ENCODE measurements around the gene ANXA8.
"Not testable (repeated sequence)": the region's sequence is repeated elsewhere in the genome, so short reads cannot be mapped to it uniquely, and the experiment has no call there.

- TF ChIP-seq, protein P1, sequence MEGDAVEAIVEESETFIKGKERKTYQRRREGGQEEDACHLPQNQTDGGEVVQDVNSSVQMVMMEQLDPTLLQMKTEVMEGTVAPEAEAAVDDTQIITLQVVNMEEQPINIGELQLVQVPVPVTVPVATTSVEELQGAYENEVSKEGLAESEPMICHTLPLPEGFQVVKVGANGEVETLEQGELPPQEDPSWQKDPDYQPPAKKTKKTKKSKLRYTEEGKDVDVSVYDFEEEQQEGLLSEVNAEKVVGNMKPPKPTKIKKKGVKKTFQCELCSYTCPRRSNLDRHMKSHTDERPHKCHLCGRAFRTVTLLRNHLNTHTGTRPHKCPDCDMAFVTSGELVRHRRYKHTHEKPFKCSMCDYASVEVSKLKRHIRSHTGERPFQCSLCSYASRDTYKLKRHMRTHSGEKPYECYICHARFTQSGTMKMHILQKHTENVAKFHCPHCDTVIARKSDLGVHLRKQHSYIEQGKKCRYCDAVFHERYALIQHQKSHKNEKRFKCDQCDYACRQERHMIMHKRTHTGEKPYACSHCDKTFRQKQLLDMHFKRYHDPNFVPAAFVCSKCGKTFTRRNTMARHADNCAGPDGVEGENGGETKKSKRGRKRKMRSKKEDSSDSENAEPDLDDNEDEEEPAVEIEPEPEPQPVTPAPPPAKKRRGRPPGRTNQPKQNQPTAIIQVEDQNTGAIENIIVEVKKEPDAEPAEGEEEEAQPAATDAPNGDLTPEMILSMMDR (IDR thresholded peaks at IDR 0.05), result not testable (repeated sequence)
- TF ChIP-seq POLR2A, POLR2AphosphoS5 (IDR thresholded peaks at IDR 0.05): not testable (repeated sequence)
Measured at GRCh38 chr10:47473516-47473915, 10.4 kb downstream of the ANXA8 start.
